H1 (cell line): Measurements from ENCODE around the gene MCF2L2. TPM values are rescaled to one million over a fixed set of nuclear protein-coding genes. Genes with fewer than 3 reads are reported as not detected.
"Not testable (repeated sequence)": the region's sequence is repeated elsewhere in the genome, so short reads cannot be mapped to it uniquely, and the experiment has no call there.

Source experiments
- CTCF ChIA-PET: fragments of 300-600 bp; sonication (Branson Sonifier 250); formaldehyde crosslinking; loops from one replicate; lab custom pipeline; 2021; ENCODE audit not compliant: partially characterized antibody; lab: Charles Lee
- POLR2A ChIA-PET: fragments of 300-600 bp; sonication (Branson Sonifier 250); formaldehyde crosslinking; loops from one replicate; lab custom pipeline; 2021; ENCODE audit warnings: inconsistent platforms; ENCODE audit not compliant: partially characterized antibody; lab: Charles Lee
- DNase-seq, 2 experiments: peaks; one replicate each; pipeline versions ENCODE4 v3.0.0 to v3.0.0-alpha.2; 2010 to 2022; ENCODE audit warnings: low spot score in 2 of 2, low read depth in 1 of 2, mixed read lengths in 1 of 2
- FAIRE-seq: peaks from 2 replicates; lab custom pipeline; 2011; peaks lifted over from hg19 to GRCh38; lab: Jason Lieb, UNC
- H2AFZ ChIP-seq: 2 replicates; pipeline ENCODE4 v1.8.1; 2012; ENCODE audit warnings: low read length, inconsistent platforms
- H2AK5ac ChIP-seq: 2 replicates; pipeline ENCODE4 v1.6.1; 2013; ENCODE audit warnings: low read depth, low read length
- H2BK120ac ChIP-seq: replicated peaks from 2 replicates; pipeline ENCODE3; 2013; ENCODE audit warnings: low read depth, low read length, inconsistent platforms
- H2BK12ac ChIP-seq: 2 replicates; pipeline ENCODE4 v1.6.1; 2013; ENCODE audit warnings: low read depth, low read length
- H2BK15ac ChIP-seq: 2 replicates; pipeline ENCODE4 v1.6.1; 2013; ENCODE audit warnings: low read length
- H2BK20ac ChIP-seq: 2 replicates; pipeline ENCODE4 v1.6.1; 2013; ENCODE audit warnings: low read length
- H2BK5ac ChIP-seq: 2 replicates; pipeline ENCODE4 v1.6.1; 2013; ENCODE audit warnings: low read depth, low read length
- H3K14ac ChIP-seq: 2 replicates; pipeline ENCODE4 v1.6.1; 2013; ENCODE audit warnings: inconsistent platforms; ENCODE audit not compliant: insufficient read length
- H3K18ac ChIP-seq: 2 replicates; pipeline ENCODE4 v1.6.1; 2013; ENCODE audit warnings: low read length; ENCODE audit errors: extremely low read depth
- H3K23ac ChIP-seq: 2 replicates; pipeline ENCODE4 v1.6.1; 2013; ENCODE audit warnings: inconsistent platforms; ENCODE audit not compliant: insufficient read length
- H3K23me2 ChIP-seq: 2 replicates; pipeline ENCODE4 v1.6.1; 2013; ENCODE audit warnings: low read depth, low read length
- H3K27ac ChIP-seq: 2 replicates; pipeline ENCODE4 v1.6.1; 2011; ENCODE audit warnings: low read depth, low read length, inconsistent platforms
- H3K27me3 ChIP-seq, 4 experiments: replicated peaks in 1 of 4; 1 replicate in 1 of 4; 2 replicates in 3 of 4; pipeline versions ENCODE4 v1.6.1 to v1.8.1; 2011 to 2013; ENCODE audit warnings: low read length in 3 of 4, mild to moderate bottlenecking in 3 of 4, inconsistent platforms in 2 of 4, mixed read lengths in 2 of 4, moderate library complexity in 1 of 4; ENCODE audit not compliant: control insufficient read depth in 3 of 4, insufficient read depth in 3 of 4; ENCODE audit errors: extremely low read depth in 1 of 4
- H3K36me3 ChIP-seq, 4 experiments: 2 replicates each; pipeline versions ENCODE4 v1.6.1 to v1.8.1; 2011 to 2013; ENCODE audit warnings: mild to moderate bottlenecking in 4 of 4, low read length in 3 of 4, moderate library complexity in 2 of 4, control low read depth in 1 of 4, inconsistent platforms in 1 of 4; ENCODE audit not compliant: insufficient read depth in 4 of 4, control insufficient read depth in 2 of 4
- H3K4ac ChIP-seq: replicated peaks from 2 replicates; pipeline ENCODE3; 2013; ENCODE audit warnings: low read length, low read depth, mixed read lengths, inconsistent platforms; ENCODE audit not compliant: insufficient read length
- H3K4me1 ChIP-seq, 4 experiments: replicated peaks in 1 of 4; 1 replicate in 1 of 4; 2 replicates in 3 of 4; pipeline versions ENCODE4 v1.6.1 to v1.8.1; 2011 to 2013; ENCODE audit warnings: low read length in 3 of 4, inconsistent platforms in 2 of 4, mixed read lengths in 1 of 4; ENCODE audit not compliant: insufficient read depth in 4 of 4, control insufficient read depth in 3 of 4
- H3K4me2 ChIP-seq, 2 experiments: 2 replicates each; pipeline versions ENCODE4 v1.6.1 to v1.8.1; 2011 to 2013; ENCODE audit warnings: low read depth in 2 of 2, low read length in 2 of 2, control low read depth in 1 of 2, inconsistent platforms in 1 of 2, mild to moderate bottlenecking in 1 of 2; ENCODE audit not compliant: insufficient read depth in 1 of 2
- H3K4me3 ChIP-seq, 4 experiments: fragments of 200-600, 300-600 bp in 1 of 4; sonication (generic), shearing (Covaris generic), sonication (Bioruptor Twin) in 1 of 4; 2 replicates each; pipeline versions ENCODE4 v1.5.1 to v1.8.1; 2011 to 2016; ENCODE audit warnings: low read length in 4 of 4, low read depth in 3 of 4, control low read depth in 2 of 4, inconsistent platforms in 2 of 4, mild to moderate bottlenecking in 2 of 4, mixed read lengths in 1 of 4, moderate library complexity in 1 of 4; ENCODE audit not compliant: insufficient read depth in 2 of 4; ENCODE audit errors: extremely low read depth in 1 of 4
- H3K56ac ChIP-seq: replicated peaks from 2 replicates; pipeline ENCODE3; 2013; ENCODE audit warnings: low read depth, mild to moderate bottlenecking, mixed read lengths, low read length, inconsistent platforms; ENCODE audit not compliant: insufficient read length
- H3K79me1 ChIP-seq: 2 replicates; pipeline ENCODE4 v1.6.1; 2013; ENCODE audit warnings: low read depth, low read length, control low read depth
- H3K79me2 ChIP-seq, 2 experiments: 2 replicates each; pipeline versions ENCODE4 v1.6.1 to v1.8.1; 2012 to 2013; ENCODE audit warnings: low read length in 2 of 2, mild to moderate bottlenecking in 2 of 2, inconsistent platforms in 1 of 2; ENCODE audit not compliant: insufficient read depth in 2 of 2, control insufficient read depth in 1 of 2
- H3K9ac ChIP-seq, 4 experiments: replicated peaks in 1 of 4; 1 replicate in 1 of 4; 2 replicates in 3 of 4; pipeline versions ENCODE4 v1.6.1 to v1.8.1; 2011 to 2013; ENCODE audit warnings: low read depth in 3 of 4, low read length in 3 of 4, control low read depth in 2 of 4, mild to moderate bottlenecking in 2 of 4, moderate library complexity in 2 of 4, inconsistent platforms in 1 of 4; ENCODE audit errors: extremely low read depth in 1 of 4
- H3K9me3 ChIP-seq, 2 experiments: 2 replicates each; pipeline versions ENCODE4 v1.6.1 to v1.8.1; 2012 to 2013; ENCODE audit warnings: mild to moderate bottlenecking in 2 of 2, moderate library complexity in 2 of 2, control low read depth in 1 of 2, inconsistent platforms in 1 of 2, low read depth in 1 of 2, low read length in 1 of 2, mixed read lengths in 1 of 2; ENCODE audit not compliant: insufficient read depth in 2 of 2
- H4K20me1 ChIP-seq, 2 experiments: replicated peaks in 1 of 2; 2 replicates each; pipeline versions ENCODE3 to v1.8.1; 2011 to 2013; ENCODE audit warnings: inconsistent platforms in 2 of 2, low read length in 2 of 2, mild to moderate bottlenecking in 1 of 2; ENCODE audit not compliant: insufficient read depth in 2 of 2, control insufficient read depth in 1 of 2
- H4K5ac ChIP-seq: 2 replicates; pipeline ENCODE4 v1.6.1; 2013; ENCODE audit warnings: low read length, low read depth, mixed read lengths, inconsistent platforms; ENCODE audit not compliant: insufficient read length
- H4K8ac ChIP-seq: 2 replicates; pipeline ENCODE4 v1.8.0; 2013; ENCODE audit warnings: mild to moderate bottlenecking, moderate library complexity, low read length, inconsistent platforms; ENCODE audit not compliant: insufficient read depth; ENCODE audit errors: extremely low read depth
- H4K91ac ChIP-seq: replicated peaks from 2 replicates; pipeline ENCODE3; 2013; ENCODE audit warnings: low read length, mixed read lengths, inconsistent platforms; ENCODE audit not compliant: insufficient read length
- WGBS, 2 experiments: shearing (Covaris generic) in 1 of 2; methylation state at CpG; one replicate each; pipeline versions ENCODE4 v1.1.6 to v1.1.7; 2013 to 2015; ENCODE audit warnings: low lambda C conversion rate in 2 of 2, mixed read lengths in 2 of 2, inconsistent platforms in 1 of 2, low coverage in 1 of 2, missing lambda C conversion rate in 1 of 2; ENCODE audit not compliant: insufficient replicate concordance in 2 of 2, insufficient coverage in 1 of 2, insufficient read length in 1 of 2; ENCODE audit errors: extremely low coverage in 1 of 2, missing lambda C conversion rate in 1 of 2; 5-methylcytosine and 5-hydroxymethylcytosine counted together
- polyA plus RNA-seq, 7 experiments: library from polyadenylated mRNA; depleted of rRNA in 3 of 7; stranded (reverse) in 5 of 7; unstranded in 2 of 7; fragments of >200 nt in 5 of 7; fragments of 200-250 nt in 2 of 7; gene quantifications; 1 replicate in 5 of 7; 2 replicates in 1 of 7; 4 replicates in 1 of 7; pipeline versions ENCODE4 v1.2.1 to v1.2.3, GENCODE V29; 2011 to 2013; ENCODE audit warnings: missing spikeins in 2 of 7, mixed read lengths in 2 of 7
- total RNA-seq: library from RNA; stranded (reverse); fragmentation: NEBNext Ultra II Directional; extraction: Animal tissue kit (Norgen Biotek cat#: 25700); gene quantifications from 2 replicates; pipeline ENCODE4 v1.2.1, GENCODE V29; 2021

MCF2L2 gene
- total and polyA plus RNA-seq, 2 of the 8 experiments (the other 6 are each of a cell fraction or from before 2014, with no cell fraction given) = 4.1 to 13.7 TPM

DNA sequence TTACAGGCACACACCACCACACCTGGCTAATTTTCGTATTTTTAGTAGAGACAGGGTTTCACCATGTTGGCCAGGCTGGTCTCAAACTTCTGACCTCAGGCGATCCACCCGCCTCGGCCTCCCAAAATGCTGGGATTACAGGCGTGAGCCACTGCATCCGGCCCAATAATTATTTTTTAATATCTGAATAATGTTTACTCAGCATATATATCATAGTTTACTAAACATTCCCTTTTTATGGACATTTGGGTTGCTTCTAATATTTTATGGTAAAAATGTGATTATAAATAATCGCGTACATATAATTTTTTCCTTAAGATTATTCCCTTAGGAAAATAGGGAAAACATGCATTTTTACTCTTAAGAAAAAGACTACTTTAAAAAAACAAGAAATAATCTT, 198.2 kb downstream of the MCF2L2 start:
- 84% methylated on average over 8 of the region's 8 CpGs; no CpG with 5 or more reads in 1 of the 2 experiments for WGBS, 2 experiments
- H3K27ac ChIP-seq, DNase-seq, H4K20me1 ChIP-seq, H2BK15ac ChIP-seq, H3K23ac ChIP-seq, H2BK5ac ChIP-seq, H3K27me3 ChIP-seq, H3K9ac ChIP-seq, H3K4ac ChIP-seq, H3K4me1 ChIP-seq, H3K79me2 ChIP-seq, H3K18ac ChIP-seq, H2AFZ ChIP-seq, H2BK12ac ChIP-seq, H3K36me3 ChIP-seq, H3K56ac ChIP-seq, H4K91ac ChIP-seq, H2BK120ac ChIP-seq, FAIRE-seq, H2AK5ac ChIP-seq, POLR2A ChIA-PET, H3K4me2 ChIP-seq, H4K5ac ChIP-seq, H3K79me1 ChIP-seq, H3K23me2 ChIP-seq, H3K4me3 ChIP-seq, H3K14ac ChIP-seq, H4K8ac ChIP-seq, H2BK20ac ChIP-seq, H3K9me3 ChIP-seq: not testable (repeated sequence)
- CTCF ChIA-PET = interaction anchor here (0.6 kb wide), 1 partner anchor 22 kb away, joined by 3 read pairs; no protein-coding TSS in a partner anchor
